Measurements from ENCODE around the gene PPIL1. TPM values are rescaled to one million over a fixed set of nuclear protein-coding genes. Genes with fewer than 3 reads are reported as not detected.

Gene PPIL1
- total RNA-seq, 1 experiment from 2014 or later, result 87.8 TPM

GRCh38 chr6:36817847-36818246 is 56.8 kb downstream of the PPIL1 start:
- H3K4me2 ChIP-seq (ENCODE audit: insufficient read depth, insufficient read length, low read length), result no peak overlapping the region
- no peak overlapping the region for H2BK20ac ChIP-seq (ENCODE audit: low read depth, low read length, poor library complexity, severe bottlenecking)
- no peak overlapping the region for H2BK15ac ChIP-seq (ENCODE audit: low read depth, low read length)
- TF ChIP-seq, protein P1, sequence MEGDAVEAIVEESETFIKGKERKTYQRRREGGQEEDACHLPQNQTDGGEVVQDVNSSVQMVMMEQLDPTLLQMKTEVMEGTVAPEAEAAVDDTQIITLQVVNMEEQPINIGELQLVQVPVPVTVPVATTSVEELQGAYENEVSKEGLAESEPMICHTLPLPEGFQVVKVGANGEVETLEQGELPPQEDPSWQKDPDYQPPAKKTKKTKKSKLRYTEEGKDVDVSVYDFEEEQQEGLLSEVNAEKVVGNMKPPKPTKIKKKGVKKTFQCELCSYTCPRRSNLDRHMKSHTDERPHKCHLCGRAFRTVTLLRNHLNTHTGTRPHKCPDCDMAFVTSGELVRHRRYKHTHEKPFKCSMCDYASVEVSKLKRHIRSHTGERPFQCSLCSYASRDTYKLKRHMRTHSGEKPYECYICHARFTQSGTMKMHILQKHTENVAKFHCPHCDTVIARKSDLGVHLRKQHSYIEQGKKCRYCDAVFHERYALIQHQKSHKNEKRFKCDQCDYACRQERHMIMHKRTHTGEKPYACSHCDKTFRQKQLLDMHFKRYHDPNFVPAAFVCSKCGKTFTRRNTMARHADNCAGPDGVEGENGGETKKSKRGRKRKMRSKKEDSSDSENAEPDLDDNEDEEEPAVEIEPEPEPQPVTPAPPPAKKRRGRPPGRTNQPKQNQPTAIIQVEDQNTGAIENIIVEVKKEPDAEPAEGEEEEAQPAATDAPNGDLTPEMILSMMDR (conservative IDR thresholded peaks at IDR 0.05), result no peak
- H3K56ac ChIP-seq (ENCODE audit: insufficient read length, low read depth, low read length), result no peak overlapping the region
- no peaks in the 10 kb centered on the region for H3K9me3 ChIP-seq (ENCODE audit: control insufficient read depth, low read depth, low read length)
- H4K5ac ChIP-seq (ENCODE audit: insufficient read length, low read depth, low read length), result no peak overlapping the region
- H3K36me3 Mint-ChIP-seq (ENCODE audit: insufficient read depth in 1 of 3, low read depth in 3 of 3), result no peaks in the 10 kb centered on the region; a peak in 1 of 7 replicates
- no peak overlapping the region for H2BK5ac ChIP-seq (ENCODE audit: insufficient read length, low read length)
- no peak overlapping the region for H3K27ac Mint-ChIP-seq
- no peak overlapping the region for H2BK120ac ChIP-seq (ENCODE audit: low read depth, low read length, poor library complexity, severe bottlenecking)
- H3K9ac ChIP-seq (ENCODE audit: extremely low read depth, insufficient read length, low read length), result no peak overlapping the region
- H2BK12ac ChIP-seq (ENCODE audit: insufficient read length, low read depth, low read length), result no peak overlapping the region
- no peak overlapping the region for H3T11ph ChIP-seq (ENCODE audit: low read length)
- H3K18ac ChIP-seq (ENCODE audit: insufficient read length, low read depth, low read length), result no peak overlapping the region
- H4K8ac ChIP-seq (replicated peaks; ENCODE audit: insufficient read length, low read depth, low read length), result no peak overlapping the region
- peaks cover 20 to 35% of the 10 kb centered on the region in 2 experiments for H3K4me1 Mint-ChIP-seq
- no peaks in the 10 kb centered on the region for H3K27me3 ChIP-seq (ENCODE audit: insufficient read depth, low read length)
- no CpG with 5 or more reads among the region's 3 CpGs for WGBS (ENCODE audit: extremely low coverage, insufficient read length, low lambda C conversion rate)
- no peak overlapping the region for H3K4me3 Mint-ChIP-seq
- H3K23ac ChIP-seq (ENCODE audit: insufficient read length, low read depth, low read length), result no peak overlapping the region
- no peaks in the 10 kb centered on the region for H3K9me3 Mint-ChIP-seq
- no peaks in the 10 kb centered on the region for H3K23me2 ChIP-seq (ENCODE audit: insufficient read length, low read depth, low read length, poor library complexity, severe bottlenecking)
- no peaks in the 10 kb centered on the region for H3K79me1 ChIP-seq (ENCODE audit: insufficient read depth, low read depth, low read length, poor library complexity, severe bottlenecking)
- no peak overlapping the region for H2AK5ac ChIP-seq (ENCODE audit: insufficient read length, low read length)
- no peak overlapping the region for H4K91ac ChIP-seq (ENCODE audit: insufficient read length, low read depth, low read length)
- peaks cover 19% of the 10 kb centered on the region for H3K27me3 Mint-ChIP-seq (ENCODE audit: low read depth)
- no peak overlapping the region for H3K14ac ChIP-seq (ENCODE audit: insufficient read depth, low read length)
- no peak for DNase-seq
- H3K79me2 ChIP-seq (ENCODE audit: insufficient read depth, low read length), result no peaks in the 10 kb centered on the region
- no peak overlapping the region for H3K27ac ChIP-seq (ENCODE audit: insufficient read length, low read depth, low read length)
- no peaks in the 10 kb centered on the region for H4K20me1 ChIP-seq (ENCODE audit: control insufficient read depth, insufficient read depth, insufficient read length)
- H3K4me1 ChIP-seq (ENCODE audit: insufficient read depth, low read length), result peaks cover 3% of the 10 kb centered on the region; the same call in 1 of the 2 replicates
- no peak overlapping the region for H2AFZ ChIP-seq (ENCODE audit: low read length)
- no peak overlapping the region for H3K4ac ChIP-seq (ENCODE audit: low read depth, low read length)

All from H9 (cell line).